ENCODE data around the gene USP30. TPM values are rescaled to one million over a fixed set of nuclear protein-coding genes. Genes with fewer than 3 reads are reported as not detected.
"Not testable (repeated sequence)": the region's sequence is repeated elsewhere in the genome, so short reads cannot be mapped to it uniquely, and the experiment has no call there.

The USP30 gene
- total RNA-seq, 2 donors from 2014 or later = 15.9 to 21.6 TPM

- no peak for ATAC-seq (replicated peaks in 1 of 2)
- peaks cover 19% of the 10 kb centered on the region for H3K27me3 Mint-ChIP-seq (ENCODE audit: low read depth)
- H3K9me3 Mint-ChIP-seq = no peaks in the 10 kb centered on the region
- no peaks in the 10 kb centered on the region for H3K4me1 Mint-ChIP-seq (ENCODE audit: low read depth)
- H3K36me3 Mint-ChIP-seq (ENCODE audit: insufficient read depth in 2 of 2) = no peaks in the 10 kb centered on the region
- H3K27ac Mint-ChIP-seq = no peak overlapping the region
- no peak overlapping the region for H3K4me3 Mint-ChIP-seq
- DNase-seq = no peak
Measured at GRCh38 chr12:109029411-109029810, 23.0 kb upstream of the USP30 start.

GRCh38 chr12:109033239-109034196 is 18.9 kb upstream of the USP30 start:
- DNase-seq = no peak
- no peak for ATAC-seq (replicated peaks in 1 of 2)
- no peaks in the 10 kb centered on the region for H3K4me1 Mint-ChIP-seq (ENCODE audit: low read depth)
- H3K27me3 Mint-ChIP-seq (ENCODE audit: low read depth) = peaks cover 19% of the 10 kb centered on the region
- H3K36me3 Mint-ChIP-seq (ENCODE audit: insufficient read depth in 2 of 2) = peaks cover 2 to 12% of the 10 kb centered on the region in 2 donors
- H3K27ac Mint-ChIP-seq = no peak overlapping the region
- no peak overlapping the region for H3K4me3 Mint-ChIP-seq
- peaks cover 4 to 7% of the 10 kb centered on the region in 2 donors for H3K9me3 Mint-ChIP-seq

GRCh38 chr12:109036975-109037374 is 15.4 kb upstream of the USP30 start:
- DNase-seq (no peak), ATAC-seq (replicated peaks in 1 of 2) (no peak)
- H3K27me3 Mint-ChIP-seq (ENCODE audit: low read depth) = no peaks in the 10 kb centered on the region
- peaks cover 2 to 12% of the 10 kb centered on the region in 2 donors for H3K36me3 Mint-ChIP-seq (ENCODE audit: insufficient read depth in 2 of 2)
- H3K4me3 Mint-ChIP-seq = no peak overlapping the region
- no peaks in the 10 kb centered on the region for H3K4me1 Mint-ChIP-seq (ENCODE audit: low read depth)
- H3K9me3 Mint-ChIP-seq = peaks cover 4 to 11% of the 10 kb centered on the region in 2 donors
- H3K27ac Mint-ChIP-seq = no peak overlapping the region

- ATAC-seq (replicated peaks in 1 of 2) (no peak), DNase-seq (no peak)
- Mint-ChIP-seq H3K27ac (no peak overlapping the region), H3K36me3 (ENCODE audit: insufficient read depth in 2 of 2) (no peaks in the 10 kb centered on the region), H3K4me3 (no peak overlapping the region), H3K27me3 (ENCODE audit: low read depth) (peaks cover 19% of the 10 kb centered on the region), H3K4me1 (ENCODE audit: low read depth) (no peaks in the 10 kb centered on the region), H3K9me3 (no peaks in the 10 kb centered on the region)
Measured at GRCh38 chr12:109044241-109044640, 8.1 kb upstream of the USP30 start.

- Mint-ChIP-seq H3K4me1 (ENCODE audit: low read depth) (peaks cover 6% of the 10 kb centered on the region), H3K36me3 (ENCODE audit: insufficient read depth in 2 of 2) (no peaks in the 10 kb centered on the region), H3K9me3 (no peaks in the 10 kb centered on the region), H3K27ac (no peak overlapping the region), H3K27me3 (ENCODE audit: low read depth) (peaks cover 19% of the 10 kb centered on the region), H3K4me3 (no peak overlapping the region)
- DNase-seq (no peak), ATAC-seq (replicated peaks in 1 of 2) (no peak)
Measured at GRCh38 chr12:109047081-109047805, 5.1 kb upstream of the USP30 start.

- H3K27ac Mint-ChIP-seq; DNase-seq; H3K9me3 Mint-ChIP-seq; H3K36me3 Mint-ChIP-seq (ENCODE audit: insufficient read depth in 2 of 2); ATAC-seq (replicated peaks in 1 of 2); H3K4me3 Mint-ChIP-seq; H3K27me3 Mint-ChIP-seq (ENCODE audit: low read depth): not testable (repeated sequence)
- H3K4me1 Mint-ChIP-seq (ENCODE audit: low read depth) = peaks cover 14% of the 10 kb centered on the region
Measured at GRCh38 chr12:109048706-109049105, 3.7 kb upstream of the USP30 start.

- not testable (repeated sequence) for H3K27me3 Mint-ChIP-seq (ENCODE audit: low read depth); H3K4me3 Mint-ChIP-seq; H3K27ac Mint-ChIP-seq; DNase-seq; ATAC-seq (replicated peaks in 1 of 2); H3K9me3 Mint-ChIP-seq; H3K36me3 Mint-ChIP-seq (ENCODE audit: insufficient read depth in 2 of 2)
- H3K4me1 Mint-ChIP-seq (ENCODE audit: low read depth) = peaks cover 18% of the 10 kb centered on the region
Measured at GRCh38 chr12:109049794-109050193, 2.6 kb upstream of the USP30 start.

GRCh38 chr12:109052097-109052413 is 321 bp upstream of the USP30 start:
- ATAC-seq (replicated peaks in 1 of 2) (no peak), DNase-seq (no peak)
- Mint-ChIP-seq H3K27me3 (ENCODE audit: low read depth) (no peaks in the 10 kb centered on the region), H3K9me3 (no peaks in the 10 kb centered on the region), H3K4me3 (peak overlapping the region; percentile 90 to 91), H3K27ac (peak overlapping the region; percentile 93), H3K36me3 (ENCODE audit: insufficient read depth in 2 of 2) (peaks cover 0 to 4% of the 10 kb centered on the region in 2 donors), H3K4me1 (ENCODE audit: low read depth) (peaks cover 18% of the 10 kb centered on the region)

GRCh38 chr12:109053382-109054123 is 1.2 kb downstream of the USP30 start:
- H3K9me3 Mint-ChIP-seq = no peaks in the 10 kb centered on the region
- DNase-seq (peak; percentile 15 to 44), ATAC-seq (replicated peaks in 1 of 2) (peak; percentile 54 to 84)
- H3K36me3 Mint-ChIP-seq (ENCODE audit: insufficient read depth in 2 of 2) = peaks cover 0 to 4% of the 10 kb centered on the region in 2 donors
- H3K4me3 Mint-ChIP-seq = peak overlapping the region; percentile 90 to 91
- no peaks in the 10 kb centered on the region for H3K27me3 Mint-ChIP-seq (ENCODE audit: low read depth)
- peaks cover 18% of the 10 kb centered on the region for H3K4me1 Mint-ChIP-seq (ENCODE audit: low read depth)
- H3K27ac Mint-ChIP-seq = peak overlapping the region; percentile 93

- H3K36me3 Mint-ChIP-seq (ENCODE audit: insufficient read depth in 2 of 2); DNase-seq; H3K27me3 Mint-ChIP-seq (ENCODE audit: low read depth); H3K9me3 Mint-ChIP-seq: not testable (repeated sequence)
- Mint-ChIP-seq H3K27ac (peak overlapping the region; percentile 93), H3K4me1 (ENCODE audit: low read depth) (peaks cover 18% of the 10 kb centered on the region), H3K4me3 (peak overlapping the region; percentile 90 to 91)
- ATAC-seq (replicated peaks in 1 of 2) = peak in 1 of 2 donors; percentile 5
Measured at GRCh38 chr12:109054124-109054513, 1.7 kb downstream of the USP30 start.

GRCh38 chr12:109054520-109054919 is 2.1 kb downstream of the USP30 start:
- Mint-ChIP-seq H3K4me3 (peak overlapping the region in 1 of 2 donors; percentile 51), H3K27ac (peak overlapping the region; percentile 63), H3K27me3 (ENCODE audit: low read depth) (no peaks in the 10 kb centered on the region), H3K9me3 (no peaks in the 10 kb centered on the region), H3K36me3 (ENCODE audit: insufficient read depth in 2 of 2) (peaks cover 0 to 4% of the 10 kb centered on the region in 2 donors), H3K4me1 (ENCODE audit: low read depth) (peaks cover 18% of the 10 kb centered on the region)
- no peak for DNase-seq
- no peak for ATAC-seq (replicated peaks in 1 of 2)

- H3K9me3 Mint-ChIP-seq = no peaks in the 10 kb centered on the region
- H3K4me1 Mint-ChIP-seq (ENCODE audit: low read depth) = peaks cover 15% of the 10 kb centered on the region
- ATAC-seq (replicated peaks in 1 of 2) = no peak
- no peak overlapping the region for H3K27ac Mint-ChIP-seq
- no peaks in the 10 kb centered on the region for H3K27me3 Mint-ChIP-seq (ENCODE audit: low read depth)
- DNase-seq = no peak
- H3K36me3 Mint-ChIP-seq (ENCODE audit: insufficient read depth in 2 of 2) = peaks cover 0 to 4% of the 10 kb centered on the region in 2 donors
- H3K4me3 Mint-ChIP-seq = no peak overlapping the region
Measured at GRCh38 chr12:109056891-109057290, 4.5 kb downstream of the USP30 start.

- Mint-ChIP-seq H3K4me3 (no peak overlapping the region), H3K9me3 (no peaks in the 10 kb centered on the region), H3K27ac (no peak overlapping the region), H3K27me3 (ENCODE audit: low read depth) (no peaks in the 10 kb centered on the region), H3K36me3 (ENCODE audit: insufficient read depth in 2 of 2) (peaks cover 0 to 4% of the 10 kb centered on the region in 2 donors), H3K4me1 (ENCODE audit: low read depth) (peaks cover 10% of the 10 kb centered on the region)
- DNase-seq (no peak), ATAC-seq (replicated peaks in 1 of 2) (no peak)
Measured at GRCh38 chr12:109057376-109057775, 5.0 kb downstream of the USP30 start.

All from activated T-cell treated with anti-CD3 and anti-CD28 coated beads, Interleukin-2, amount 50 U/mL, for 72 hours (primary cell).